GM21717 (cell line): Measurements from ENCODE around the gene ZYG11B.
A peak's percentile ranks its signal among the peaks of the same experiment; 100 is the strongest.
"Not testable (repeated sequence)": the region's sequence is repeated elsewhere in the genome, so short reads cannot be mapped to it uniquely, and the experiment has no call there.

Experiments used
- ATAC-seq: cut with Tn5 transposase; IDR thresholded peaks from one replicate; pipeline ENCODE4 v1.9.1; 2021; ENCODE audit warnings: mild to moderate bottlenecking, moderate library complexity; ENCODE audit not compliant: unreplicated experiment

The ZYG11B gene

DNA sequence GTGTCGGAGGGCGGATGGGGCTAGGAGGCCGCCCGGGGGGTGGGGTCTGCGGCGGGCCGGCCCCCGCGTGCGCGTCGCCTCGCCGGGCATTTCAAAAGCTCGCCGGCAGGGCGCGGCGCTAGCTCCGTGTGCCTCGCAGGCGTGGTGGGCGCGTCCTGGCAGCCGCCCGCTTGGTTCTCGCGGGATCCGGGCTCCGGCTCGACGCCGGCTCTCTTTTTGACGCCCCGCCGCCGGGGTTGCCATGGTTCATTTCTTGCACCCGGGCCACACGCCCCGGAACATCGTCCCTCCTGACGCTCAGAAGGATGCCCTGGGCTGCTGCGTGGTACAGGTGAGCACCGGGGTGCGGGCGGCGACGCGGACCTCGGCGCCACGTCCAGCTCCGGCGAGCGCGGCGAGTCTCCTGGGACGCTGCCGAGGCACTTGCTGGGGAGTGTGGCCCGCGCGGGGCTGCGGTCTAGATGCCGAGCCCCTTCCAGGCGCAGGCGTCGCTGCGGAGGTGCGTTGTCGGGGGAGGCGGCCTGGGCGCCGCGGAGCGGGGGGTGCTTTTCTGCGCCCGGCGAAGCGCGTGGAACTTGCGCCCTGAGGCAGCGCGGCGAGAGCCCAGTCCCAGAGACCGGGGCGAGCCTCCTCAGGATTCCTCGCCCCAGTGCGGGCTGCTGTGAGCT, 116.5 kb downstream of the ZYG11B start, which contains the start of gene ZYG11A:
ZYG11A (plus strand) TSS at position 118 of the 668 bp plus-strand sequence; CDS start at position 242, 124 bp downstream.
- ATAC-seq: peak; percentile 80

DNA sequence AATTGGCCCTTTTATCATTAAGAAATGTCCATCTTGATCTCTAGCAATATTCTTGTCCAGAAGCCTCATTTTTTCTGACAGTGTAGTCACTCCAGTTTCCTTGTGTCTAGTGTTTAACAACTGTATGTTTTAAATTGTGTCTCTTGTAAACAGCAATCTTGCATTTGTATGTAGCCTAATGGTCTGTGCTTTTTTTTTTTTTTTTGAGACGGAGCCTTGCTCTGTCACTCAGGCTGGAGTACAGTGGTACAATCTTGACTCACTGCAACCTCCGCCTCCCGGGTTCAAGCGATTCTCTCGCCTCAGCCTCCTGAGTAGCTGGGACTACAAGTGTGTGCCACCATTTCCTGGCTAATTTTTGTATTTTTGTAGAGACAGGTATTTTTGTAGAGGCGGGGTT, 118.9 kb downstream of the ZYG11B start:
- not testable (repeated sequence) for ATAC-seq

DNA sequence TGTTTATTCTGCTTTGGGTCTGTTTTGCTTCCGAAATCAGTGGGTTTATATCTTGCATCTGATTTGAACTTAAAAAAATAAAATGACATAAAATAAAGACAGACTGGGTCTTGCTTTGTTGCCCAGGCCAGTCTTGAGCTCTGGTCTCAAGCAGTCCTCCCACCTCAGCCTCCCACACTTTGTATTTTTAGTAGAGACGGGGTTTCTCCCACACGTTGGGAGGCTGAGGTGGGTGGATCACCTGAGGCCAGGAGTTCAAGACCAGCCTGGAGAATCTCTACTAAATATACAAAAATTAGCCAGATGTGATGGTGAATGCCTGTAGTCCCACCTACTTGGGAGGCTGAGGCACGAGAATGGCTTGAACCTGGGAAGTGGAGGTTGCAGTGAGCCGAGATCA, 122.2 kb downstream of the ZYG11B start:
- ATAC-seq: no peak

DNA sequence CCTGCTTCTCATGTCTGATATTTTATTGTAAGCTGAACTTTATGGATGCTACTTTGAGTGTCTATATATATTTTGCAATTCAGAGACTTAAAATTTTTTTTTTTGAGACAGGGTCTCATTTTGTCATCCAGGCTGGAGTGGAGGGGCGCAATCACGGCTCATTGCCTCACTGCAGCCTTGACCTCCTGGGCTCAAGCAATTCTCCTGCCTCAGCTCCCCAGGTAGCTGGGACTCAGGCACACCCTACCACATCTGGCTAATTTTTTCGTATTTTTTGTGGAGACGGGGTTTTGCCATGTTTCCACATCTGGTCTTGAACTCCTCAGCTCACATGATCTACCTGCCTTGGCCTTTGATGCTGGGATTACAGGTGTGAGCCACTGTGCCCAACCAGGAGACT, 124.7 kb downstream of the ZYG11B start:
- ATAC-seq: no peak

DNA sequence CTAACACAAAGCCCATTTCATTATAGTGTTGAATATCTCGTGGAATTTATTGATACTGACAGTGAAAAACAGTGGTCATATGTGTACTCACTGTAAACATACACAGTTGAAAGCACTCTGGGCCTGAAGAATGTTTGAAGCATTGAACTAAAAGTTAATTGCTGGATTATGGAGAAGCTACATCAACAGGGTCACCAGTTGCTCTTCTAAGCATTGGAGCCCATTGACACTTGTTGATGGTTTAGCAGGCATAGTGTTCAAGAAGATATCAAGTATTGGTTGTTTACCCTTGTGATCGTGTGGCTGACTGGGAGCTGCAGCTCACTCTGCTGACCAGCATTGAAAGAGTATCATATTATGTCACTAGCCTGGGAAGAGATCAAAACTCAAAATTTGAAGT, 126.6 kb downstream of the ZYG11B start:
- no peak for ATAC-seq

DNA sequence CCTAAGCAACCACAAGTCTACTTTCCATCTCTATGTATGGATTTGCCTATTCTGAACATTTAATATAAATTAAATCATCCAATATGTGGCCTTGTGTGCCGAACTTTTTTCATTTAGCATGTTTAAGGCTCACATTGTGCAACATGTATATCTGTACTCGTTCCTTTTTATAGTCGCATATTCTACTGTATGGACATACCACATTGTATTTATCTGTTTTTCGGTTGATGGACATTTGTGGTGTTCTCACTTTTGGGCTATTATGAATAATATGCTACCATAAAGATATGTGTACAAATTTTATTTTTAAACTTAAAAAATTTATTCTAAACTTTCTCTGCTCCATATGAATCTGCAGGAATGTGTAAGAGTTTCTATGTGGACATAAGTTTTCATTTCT, 129.3 kb downstream of the ZYG11B start:
- ATAC-seq: no peak

DNA sequence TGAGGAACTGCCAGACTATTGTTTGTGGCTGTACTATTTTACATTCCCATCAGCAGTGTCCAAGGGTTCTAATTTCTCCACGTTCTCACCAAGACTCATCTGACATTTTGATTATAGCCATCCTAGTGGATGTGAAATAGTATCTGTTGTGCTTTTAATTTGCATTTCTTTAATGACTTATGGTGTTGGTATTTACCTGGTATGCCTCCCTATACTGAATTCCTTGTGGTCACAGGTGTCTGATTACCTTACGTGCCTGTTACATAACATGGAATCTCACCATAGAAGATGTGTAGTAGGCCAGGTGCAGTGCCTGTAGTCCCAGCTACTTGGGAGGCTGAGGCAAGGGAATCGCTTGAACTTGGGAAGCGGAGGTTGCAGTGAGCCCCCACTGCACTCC, 129.8 kb downstream of the ZYG11B start:
- no peak for ATAC-seq

DNA sequence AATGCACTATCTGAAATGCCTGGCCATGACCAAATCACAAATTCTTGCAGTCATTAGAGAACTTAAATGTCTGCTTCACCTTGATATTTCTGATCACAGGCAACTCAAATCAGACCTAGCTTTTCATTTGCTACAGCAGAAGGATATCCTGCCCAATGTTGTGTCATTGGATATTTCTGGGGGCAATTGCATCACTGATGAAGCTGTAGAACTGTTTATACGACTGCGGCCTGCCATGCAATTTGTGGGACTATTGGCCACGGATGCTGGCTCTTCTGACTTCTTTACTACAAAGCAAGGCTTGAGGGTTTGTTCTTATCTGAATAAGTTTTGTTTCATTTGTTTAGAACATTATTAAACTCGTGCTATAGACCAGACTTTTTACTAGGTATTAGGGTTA, 131.2 kb downstream of the ZYG11B start:
- no peak for ATAC-seq

DNA sequence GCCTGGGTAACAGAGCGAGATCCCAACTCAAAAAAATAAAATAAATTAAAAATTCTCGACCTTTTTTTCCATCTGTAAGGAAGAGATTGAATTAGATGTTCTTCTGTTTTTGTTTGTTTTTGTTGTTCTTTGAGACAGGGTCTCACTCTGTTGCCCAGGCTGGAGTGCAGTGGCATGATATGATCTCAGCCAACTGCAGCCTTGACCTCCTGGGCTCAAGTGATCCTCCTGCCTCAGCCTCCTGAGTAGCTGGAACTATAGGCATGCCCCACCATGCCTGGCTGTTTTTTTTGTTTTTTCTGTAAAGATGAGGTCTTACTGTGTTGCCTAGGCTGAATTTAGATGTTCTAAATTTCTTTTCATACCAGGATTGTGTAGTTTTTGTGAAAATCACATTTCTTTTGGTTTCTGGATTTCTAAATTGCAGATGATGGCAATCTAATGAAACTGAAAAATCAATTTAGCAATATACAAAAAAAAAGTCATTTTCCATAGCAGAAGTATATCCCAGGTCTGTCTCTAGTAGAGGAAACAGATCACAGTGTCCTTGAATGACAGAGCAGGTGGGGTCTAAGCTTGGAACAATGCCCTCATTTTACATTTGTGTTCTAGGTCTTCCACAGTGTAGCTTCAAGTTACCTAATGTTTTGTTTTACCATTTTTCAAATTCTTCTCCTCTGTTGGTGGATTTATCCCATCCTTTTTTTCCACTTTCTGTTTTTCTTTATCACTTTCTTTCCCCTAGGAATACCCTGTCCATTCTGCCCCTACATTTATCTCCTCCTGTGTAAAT, 136.6 kb downstream of the ZYG11B start:
- ATAC-seq: no peak

DNA sequence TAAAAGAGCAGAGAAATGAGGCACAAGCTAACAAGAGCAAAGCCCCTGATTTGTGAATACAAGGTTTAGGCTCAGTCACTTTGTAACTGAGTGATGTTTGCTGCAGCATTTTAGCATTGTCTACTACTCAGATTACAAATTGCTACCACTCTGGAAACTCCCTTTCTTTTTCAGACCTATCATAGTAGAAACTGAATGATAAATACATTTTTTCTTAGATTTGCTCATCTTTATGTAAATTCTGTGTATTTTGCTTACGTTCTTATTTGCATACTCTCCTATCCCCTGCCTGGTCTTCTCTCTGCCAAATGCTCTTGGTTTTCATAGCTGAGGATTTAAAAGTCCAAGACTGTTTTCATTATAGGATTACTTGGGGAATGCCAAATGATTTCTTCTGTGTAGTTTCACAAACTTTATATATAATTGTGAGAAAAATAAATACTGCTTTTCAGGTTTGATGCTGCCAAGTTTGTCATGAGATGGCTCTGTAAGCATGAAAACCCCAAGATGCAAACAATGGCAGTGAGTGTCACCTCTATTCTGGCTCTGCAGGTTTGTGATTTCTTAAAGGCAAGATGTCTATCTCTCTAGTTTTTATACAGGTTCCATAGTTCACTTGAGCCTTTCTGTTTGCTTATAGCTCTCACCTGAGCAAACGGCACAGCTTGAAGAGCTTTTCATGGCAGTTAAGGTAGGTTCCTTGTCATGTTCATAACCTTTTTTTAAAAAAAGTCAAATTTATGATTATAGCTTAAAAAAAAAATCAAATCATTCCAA, 141.0 kb downstream of the ZYG11B start:
- peak; percentile 88 for ATAC-seq

DNA sequence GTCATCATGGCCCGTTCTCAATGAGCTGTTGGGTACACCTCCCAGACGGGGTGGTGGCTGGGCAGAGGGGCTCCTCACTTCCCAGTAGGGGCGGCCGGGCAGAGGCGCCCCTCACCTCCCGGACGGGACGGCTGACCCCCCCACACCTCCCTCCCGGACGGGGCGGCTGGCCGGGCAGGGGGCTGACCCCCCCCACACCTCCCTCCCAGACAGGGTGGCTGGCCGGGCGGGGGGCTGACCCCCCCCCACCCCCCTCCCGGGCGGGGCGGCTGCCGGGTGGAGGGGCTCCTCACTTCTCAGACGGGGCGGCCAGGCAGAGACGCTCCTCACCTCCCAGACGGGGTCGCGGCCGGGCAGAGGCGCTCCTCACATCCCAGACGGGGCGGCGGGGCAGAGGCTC, 143.5 kb downstream of the ZYG11B start:
- not testable (repeated sequence) for ATAC-seq

DNA sequence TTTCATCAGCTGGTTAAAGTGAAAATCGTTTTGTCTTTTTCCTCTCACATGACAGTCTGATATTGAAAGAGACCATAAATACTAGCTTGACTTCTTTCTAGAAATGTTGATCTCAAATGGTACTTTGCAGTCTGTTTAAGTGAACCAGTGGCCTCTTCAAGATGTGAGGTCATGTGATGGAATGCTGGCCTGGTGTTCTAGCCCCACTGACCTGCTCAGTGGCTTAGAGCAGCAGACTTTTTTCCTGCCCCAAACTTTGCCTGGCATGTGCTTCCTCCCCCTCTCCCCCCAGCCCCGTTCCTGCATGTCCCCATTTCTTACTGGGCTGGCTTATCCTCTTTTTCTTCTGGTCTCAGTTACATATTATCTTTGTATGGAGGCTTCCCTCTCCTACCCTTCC, 150.6 kb downstream of the ZYG11B start:
- ATAC-seq: no peak
